GM21723 (cell line): ENCODE measurements around the gene MEGF9.
"Not testable (repeated sequence)": the region's sequence is repeated elsewhere in the genome, so short reads cannot be mapped to it uniquely, and the experiment has no call there.

Experiments
- ATAC-seq: cut with Tn5 transposase; IDR thresholded peaks from one replicate; pipeline ENCODE4 v1.9.1; 2021; ENCODE audit warnings: mild to moderate bottlenecking, moderate library complexity; ENCODE audit not compliant: unreplicated experiment

The MEGF9 gene

DNA sequence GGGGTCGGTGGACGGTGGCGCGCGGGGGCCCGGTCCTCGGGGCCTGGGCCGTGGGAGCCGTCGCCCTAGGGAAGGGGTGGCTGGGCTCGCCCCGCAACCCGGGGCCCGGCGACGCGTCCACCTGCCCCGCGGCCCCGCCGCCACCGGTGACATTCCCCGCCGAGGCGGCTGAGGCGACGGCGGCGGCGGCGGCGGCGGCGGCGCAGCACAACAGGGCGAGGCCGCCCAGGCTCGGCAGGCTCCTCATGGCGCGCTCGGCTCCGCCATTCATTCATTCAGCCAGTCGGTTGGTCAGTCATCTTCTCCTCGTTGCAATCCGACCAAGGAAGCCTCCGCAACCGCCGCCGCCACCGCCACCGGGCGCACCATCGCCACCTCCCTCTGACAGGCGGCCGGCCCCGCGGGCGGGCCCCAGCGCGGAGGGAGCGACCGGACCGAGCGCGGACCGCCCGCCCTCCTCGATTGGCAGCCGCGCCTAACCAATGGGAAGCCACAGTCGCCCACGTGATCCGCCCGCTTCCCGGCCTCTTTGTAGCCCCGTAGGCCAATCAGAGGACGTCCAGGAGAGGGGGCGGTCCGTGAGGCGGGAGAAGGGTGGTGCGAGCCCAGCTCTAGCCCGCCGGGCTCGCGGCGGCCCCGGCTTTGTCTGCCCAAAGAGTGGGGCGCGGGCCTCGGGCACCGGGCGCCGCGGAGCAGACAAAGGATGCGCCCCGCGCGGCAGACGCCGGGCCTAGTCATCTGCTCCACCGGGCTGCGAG is at the start of gene MEGF9:
MEGF9 (minus strand) TSS at position 383 of the 758 bp plus-strand sequence; CDS start at position 271, 112 bp downstream.
- peak; percentile 95 for ATAC-seq

DNA sequence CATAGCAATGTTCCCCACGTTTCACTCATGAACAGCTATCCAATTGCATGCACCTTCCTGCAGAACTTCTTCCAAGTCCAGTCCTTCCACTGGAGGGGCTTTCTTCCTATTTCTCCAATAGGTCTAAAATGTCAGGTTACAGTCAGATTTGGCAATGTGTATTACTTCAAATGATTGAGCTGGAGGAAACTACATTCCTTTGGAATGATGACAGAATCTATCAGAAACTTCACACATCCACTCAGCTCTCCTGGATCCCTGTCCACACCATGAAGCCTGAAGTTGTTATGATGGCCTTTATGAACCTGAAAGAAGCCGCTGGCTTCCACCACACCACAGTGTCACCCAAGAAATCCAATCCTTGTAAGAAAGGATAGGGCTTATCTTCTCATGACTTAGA is 46.7 kb upstream of the MEGF9 start:
- ATAC-seq = no peak

DNA sequence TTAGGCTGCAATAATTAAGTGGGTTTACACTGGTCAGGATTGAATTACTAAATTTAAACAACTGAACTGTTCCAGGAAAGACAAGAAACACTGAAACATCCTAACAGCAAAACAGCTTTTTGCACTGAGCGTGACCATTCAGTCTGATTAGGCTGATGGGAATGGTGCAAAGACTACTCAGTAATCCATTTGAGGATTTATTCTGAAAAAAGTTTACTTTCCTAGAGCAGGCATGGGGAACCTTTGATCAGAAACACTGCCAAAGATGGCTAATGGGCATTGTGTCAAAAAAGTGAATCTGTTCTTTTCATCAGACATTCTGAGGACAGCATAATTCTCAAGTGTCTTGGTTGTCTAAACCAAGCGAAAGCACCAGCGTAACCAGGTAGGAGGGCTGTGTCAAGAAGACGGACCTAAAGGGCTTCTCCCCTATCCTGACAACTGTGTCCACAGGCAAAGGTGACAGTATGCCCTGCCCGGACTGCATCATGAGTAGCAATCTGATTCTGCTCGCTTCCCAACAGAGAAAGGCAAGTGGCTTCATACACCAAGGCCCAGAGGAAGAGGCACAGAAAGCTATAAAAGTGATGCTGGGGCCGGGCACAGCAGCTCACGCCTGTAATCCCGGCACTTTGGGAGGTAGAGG is 45.6 kb upstream of the MEGF9 start:
- ATAC-seq = no peak

DNA sequence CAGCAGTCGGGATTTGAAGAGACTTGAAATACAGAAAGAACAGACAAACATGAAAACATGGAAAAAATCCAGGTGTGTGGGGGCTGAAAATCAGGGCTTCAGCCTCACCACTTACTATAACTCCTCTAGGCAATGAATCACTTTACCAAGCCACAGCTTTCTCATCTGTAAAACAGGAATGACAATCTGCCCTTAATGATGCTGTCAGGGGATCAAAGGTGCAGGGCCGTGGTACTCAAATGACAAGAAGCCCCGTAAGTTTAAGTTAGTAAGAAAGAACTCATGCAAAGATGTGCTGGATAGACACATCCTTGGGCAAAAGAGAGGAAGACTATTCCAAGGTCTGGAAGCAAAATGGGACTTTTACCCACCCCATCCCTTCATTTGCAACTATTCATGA is 44.3 kb upstream of the MEGF9 start:
- no peak for ATAC-seq

DNA sequence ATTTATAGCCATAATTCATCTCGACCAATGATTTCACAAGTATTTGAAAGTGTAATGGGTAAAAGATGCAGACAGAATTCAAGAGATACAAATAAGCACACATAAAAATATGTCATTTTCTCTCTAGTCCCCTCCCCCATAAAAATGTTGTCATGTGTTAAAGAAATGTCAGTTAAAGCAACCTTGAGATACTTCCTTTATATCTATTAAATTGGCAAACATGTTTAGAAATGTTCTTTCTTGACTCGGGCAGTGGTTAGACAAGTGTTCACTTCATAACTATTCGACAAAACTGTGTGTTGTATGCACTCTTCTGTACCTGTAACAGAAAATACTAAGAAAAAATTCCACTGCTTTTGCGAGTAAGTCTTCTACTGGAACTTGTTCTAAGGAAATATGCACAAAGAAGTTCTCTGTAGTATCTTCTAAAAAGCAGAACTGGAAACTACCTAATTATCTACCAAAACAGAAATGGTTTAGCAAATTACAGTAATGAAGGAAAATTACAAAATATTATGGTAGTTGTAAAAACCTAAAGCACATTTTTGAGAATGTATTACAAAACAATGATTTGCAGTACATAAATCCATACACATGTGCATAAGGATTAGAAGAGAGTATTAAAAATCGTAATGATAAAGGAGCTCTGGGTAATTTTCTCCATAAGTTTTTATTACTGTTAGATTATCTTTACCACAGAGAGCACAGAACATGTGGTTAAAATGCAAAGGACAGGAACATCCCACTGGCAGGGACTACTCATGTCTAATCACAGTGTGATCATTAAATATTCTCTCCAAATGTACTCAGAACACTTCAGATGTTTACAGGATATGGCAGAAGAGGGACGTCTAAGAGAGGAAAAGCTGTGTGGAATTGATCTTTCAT is 43.0 kb upstream of the MEGF9 start:
- ATAC-seq = no peak

DNA sequence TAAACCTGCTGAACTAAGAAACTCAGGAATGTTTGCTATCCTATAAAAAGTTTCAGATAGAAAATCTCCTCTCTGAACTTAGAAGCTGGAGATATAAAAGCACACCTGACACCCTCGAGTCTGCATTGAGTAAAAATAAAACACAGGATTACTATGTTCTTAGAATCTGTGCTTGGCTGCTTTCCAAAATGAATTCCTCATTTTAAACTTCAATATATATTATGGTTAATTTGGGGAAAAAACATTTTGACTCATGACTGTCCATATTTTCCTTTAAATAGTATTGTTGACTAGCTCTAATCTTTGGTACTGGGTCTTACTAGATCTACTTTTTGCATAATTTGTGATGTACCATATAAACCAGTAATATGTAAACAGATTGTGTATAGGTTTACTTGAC is 42.3 kb upstream of the MEGF9 start:
- no peak for ATAC-seq

DNA sequence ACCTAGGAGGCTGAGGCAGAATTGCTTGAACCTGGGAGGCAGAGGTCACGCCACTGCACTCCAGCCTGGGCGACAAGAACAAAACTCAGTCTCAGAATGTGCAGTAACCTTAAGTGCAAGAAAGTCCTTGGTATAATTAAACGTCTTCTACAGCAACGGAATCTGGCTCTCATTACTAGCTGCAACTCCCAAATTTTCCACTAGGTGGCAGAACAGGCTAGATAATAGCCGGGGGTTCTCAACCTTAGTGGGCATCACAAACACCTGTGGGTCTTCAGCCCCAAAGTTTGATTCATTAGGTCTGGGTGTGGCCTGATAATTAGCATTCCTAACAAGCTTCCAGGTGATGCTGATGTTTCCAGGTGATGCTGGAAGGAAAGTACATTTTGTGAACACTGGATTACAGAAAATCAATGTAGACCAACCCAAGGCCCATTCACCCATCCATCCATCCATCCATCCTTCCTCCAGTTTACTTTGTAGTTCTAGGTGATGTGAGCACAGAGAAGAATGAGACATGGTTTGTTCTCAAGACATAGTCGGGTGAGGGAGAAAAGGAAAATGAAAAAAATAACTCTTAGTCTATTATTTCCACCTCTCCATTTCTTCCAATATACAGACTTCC is 41.7 kb upstream of the MEGF9 start:
- peak; percentile 67 for ATAC-seq

DNA sequence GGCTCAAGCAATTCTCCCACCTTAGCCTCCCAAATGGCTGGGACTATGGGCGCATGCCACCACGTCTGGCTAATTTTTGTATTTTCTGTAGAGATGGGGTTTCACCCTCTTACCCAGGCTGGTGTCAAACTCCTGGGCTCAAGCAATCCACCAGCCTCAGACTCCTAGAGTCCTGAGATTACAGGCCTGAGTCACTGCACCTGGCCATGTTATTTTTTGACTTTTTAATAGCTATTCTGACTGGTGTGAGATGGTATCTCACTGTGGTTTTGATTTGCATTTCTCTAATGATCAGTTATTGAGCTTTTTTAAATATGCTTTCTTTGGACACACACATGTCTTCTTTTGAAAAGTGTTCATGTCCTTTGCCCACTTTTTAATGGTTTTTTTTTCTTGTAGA is 40.8 kb upstream of the MEGF9 start:
- ATAC-seq = no peak

DNA sequence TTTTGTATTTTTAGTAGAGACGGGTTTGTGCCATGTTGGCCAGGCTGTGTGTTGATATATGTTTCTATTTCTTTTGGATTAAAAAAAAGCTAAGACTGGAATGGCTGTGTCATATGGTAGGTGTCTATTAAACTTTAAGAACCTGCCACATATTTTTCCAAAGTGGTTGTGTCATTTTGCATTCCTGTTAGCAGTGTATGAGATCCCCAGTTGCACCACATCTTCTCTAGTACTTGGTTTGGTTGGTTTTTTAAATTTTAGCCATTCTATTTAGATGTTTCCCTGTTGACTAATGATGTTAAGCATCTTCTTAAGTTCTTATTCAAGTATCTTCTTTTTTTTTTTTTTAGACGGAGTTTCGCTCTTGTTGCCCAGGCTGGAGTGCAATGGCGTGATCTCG is 36.2 kb upstream of the MEGF9 start:
- ATAC-seq = no peak

DNA sequence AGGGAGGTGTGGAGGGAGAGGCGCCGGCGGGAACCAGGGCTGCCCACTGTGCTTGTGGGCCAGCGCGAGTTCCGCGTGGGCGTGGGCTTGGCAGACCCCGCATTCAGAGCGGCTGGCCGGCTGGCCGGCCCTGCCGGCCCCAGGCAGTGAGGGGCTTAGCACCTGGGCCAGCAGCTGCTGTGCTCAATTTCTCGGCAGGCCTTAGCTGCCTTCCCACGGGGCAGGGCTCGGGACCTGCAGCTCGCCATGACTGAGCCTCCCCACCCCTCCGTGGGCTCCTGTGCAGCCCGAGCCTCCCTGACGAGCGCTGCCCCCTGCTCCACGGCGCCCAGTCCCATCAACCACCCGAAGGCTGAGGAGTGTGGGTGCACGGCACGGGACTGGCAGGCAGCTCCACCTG is 32.1 kb upstream of the MEGF9 start:
- not testable (repeated sequence) for ATAC-seq

DNA sequence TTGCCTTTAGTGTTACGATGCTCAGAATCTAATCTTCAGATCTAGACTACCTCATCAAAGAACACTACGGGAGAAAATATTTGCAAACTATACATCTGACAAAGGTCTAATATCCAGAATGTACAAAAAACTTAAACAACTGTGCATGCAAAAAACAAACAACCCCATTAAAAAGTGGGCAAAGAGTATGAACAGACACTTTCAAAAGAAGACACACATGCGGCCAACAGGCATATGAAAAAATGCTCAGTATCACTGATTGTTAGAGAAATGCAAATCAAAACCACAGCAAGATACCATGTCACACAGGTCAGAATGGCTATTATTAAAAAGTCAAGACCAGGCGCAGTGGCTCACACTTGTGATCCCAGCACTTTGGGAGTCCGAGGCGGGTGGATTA is 31.0 kb upstream of the MEGF9 start:
- ATAC-seq = no peak

DNA sequence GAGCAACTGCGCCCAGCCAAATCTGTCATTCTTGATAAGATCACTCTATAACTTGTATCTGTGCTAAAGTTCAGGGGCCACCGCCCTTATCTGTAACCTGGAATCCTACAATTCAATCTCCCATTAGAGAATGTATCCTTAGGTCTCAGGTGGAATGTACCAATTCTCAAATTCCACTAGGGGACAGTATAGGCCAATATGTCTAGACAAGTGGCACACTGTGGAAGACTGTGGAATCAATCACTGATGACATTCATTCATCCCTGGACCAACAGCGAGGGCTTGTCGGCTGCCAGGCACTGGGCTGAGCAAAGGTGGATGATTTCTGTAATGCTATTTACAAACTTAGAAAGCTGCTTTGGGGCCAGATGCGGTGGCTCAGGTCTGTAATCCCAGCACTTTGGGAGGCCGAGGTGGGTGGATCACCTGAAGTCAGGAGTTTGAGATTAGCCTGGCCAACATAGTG is 28.7 kb upstream of the MEGF9 start:
- ATAC-seq = no peak

- ATAC-seq = no peak
These were observed 27.4 kb upstream of the MEGF9 start for GRCh38 chr9:120741701-120742100.

- ATAC-seq = no peak
These were observed 26.9 kb upstream of the MEGF9 start for GRCh38 chr9:120741191-120741590.

DNA sequence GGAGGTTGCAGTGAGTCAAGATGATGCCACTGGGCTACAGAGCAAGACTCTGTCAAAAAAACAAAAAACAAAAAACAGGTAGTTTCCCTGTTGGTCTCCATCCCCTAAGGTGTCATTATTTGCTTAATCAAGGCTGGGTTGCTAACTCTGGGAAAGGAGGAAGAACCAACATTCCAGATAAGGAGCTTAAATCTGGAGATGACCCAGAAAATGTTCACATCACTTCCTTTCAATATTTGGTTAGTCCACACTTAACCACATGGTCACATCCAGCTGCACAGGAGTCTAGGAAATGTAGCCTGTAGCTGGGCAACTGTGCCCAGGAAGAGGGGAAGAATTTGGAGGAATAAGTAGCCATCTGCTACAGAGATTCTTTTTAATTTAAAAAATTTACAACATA is 25.9 kb upstream of the MEGF9 start:
- ATAC-seq = no peak

- no peak for ATAC-seq
These were observed 23.3 kb upstream of the MEGF9 start for GRCh38 chr9:120737416-120738165.

- ATAC-seq = no peak
These were observed 22.6 kb upstream of the MEGF9 start for GRCh38 chr9:120736881-120737280.

- no peak for ATAC-seq
These were observed 21.3 kb upstream of the MEGF9 start for GRCh38 chr9:120735415-120736126.

DNA sequence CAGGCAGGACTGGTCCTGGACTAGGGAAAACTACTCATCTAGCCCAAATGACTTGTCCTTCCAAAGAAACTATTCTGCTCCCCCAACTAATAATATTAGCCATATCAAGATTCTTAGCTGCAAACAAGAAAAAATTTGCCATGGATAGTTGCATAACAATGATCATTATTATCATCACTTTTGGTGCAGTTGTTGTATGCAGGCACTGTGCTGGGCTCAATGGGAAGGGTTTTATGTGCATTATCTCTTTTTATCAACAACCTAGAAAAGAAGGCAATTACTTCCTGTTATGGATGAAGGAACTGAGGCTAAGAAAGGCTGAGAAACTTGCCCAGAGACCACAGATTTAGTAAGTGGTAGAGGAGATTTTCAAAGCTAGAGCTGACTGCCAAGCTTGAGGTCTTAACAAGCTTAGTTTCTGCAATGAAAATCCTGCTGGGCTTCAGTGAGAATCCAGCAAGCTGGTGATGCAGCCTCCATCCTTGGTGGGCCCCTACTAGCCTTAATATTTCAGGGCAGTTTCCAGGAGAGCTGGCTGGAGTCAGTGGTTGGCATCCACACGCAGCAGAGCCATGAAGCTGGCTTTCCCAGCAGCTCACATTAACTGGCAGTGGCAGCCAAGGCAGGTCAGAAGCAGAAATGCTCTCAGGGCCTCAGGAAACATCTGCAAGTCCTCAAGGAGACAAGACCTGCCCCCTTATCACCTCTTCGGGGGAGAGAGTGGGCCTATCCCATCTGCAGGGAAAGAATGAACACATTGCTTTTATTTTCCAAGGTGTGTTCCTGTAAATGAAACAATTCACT is 20.5 kb upstream of the MEGF9 start:
- ATAC-seq = no peak
